GDM1 (cell line): ENCODE data around the gene RNF144A.
"Not testable (repeated sequence)": the region's sequence is repeated elsewhere in the genome, so short reads cannot be mapped to it uniquely, and the experiment has no call there.

Source experiments
- DNase-seq: peaks from one replicate; lab custom pipeline; 2025; lab: John Stamatoyannopoulos, UW

Gene RNF144A

GRCh38 chr2:6929196-6929819 is 12.1 kb downstream of the RNF144A start:
- no peak for DNase-seq

- no peak for DNase-seq
Observed at GRCh38 chr2:6930923-6931647, 13.9 kb downstream of the RNF144A start.

- DNase-seq, result no peak
Observed at GRCh38 chr2:6931753-6932152, 14.5 kb downstream of the RNF144A start.

GRCh38 chr2:6932206-6932605 is 15.0 kb downstream of the RNF144A start:
- no peak for DNase-seq

- DNase-seq, result no peak
Observed at GRCh38 chr2:6932828-6933227, 15.6 kb downstream of the RNF144A start.

- no peak for DNase-seq
Observed at GRCh38 chr2:6933911-6934310, 16.7 kb downstream of the RNF144A start.

- DNase-seq, result no peak
Observed at GRCh38 chr2:6934345-6934744, 17.1 kb downstream of the RNF144A start.

- DNase-seq, result no peak
Observed at GRCh38 chr2:6934758-6935651, 17.8 kb downstream of the RNF144A start.

- DNase-seq, result not testable (repeated sequence)
Observed at GRCh38 chr2:6935652-6936020, 18.4 kb downstream of the RNF144A start.

- DNase-seq, result no peak
Observed at GRCh38 chr2:6937157-6937556, 19.9 kb downstream of the RNF144A start.

- DNase-seq, result no peak
Observed at GRCh38 chr2:6937582-6937981, 20.4 kb downstream of the RNF144A start.

GRCh38 chr2:6939071-6939470 is 21.9 kb downstream of the RNF144A start:
- no peak for DNase-seq

- DNase-seq, result no peak
Observed at GRCh38 chr2:6940820-6941219, 23.6 kb downstream of the RNF144A start.

- no peak for DNase-seq
Observed at GRCh38 chr2:6941299-6942046, 24.3 kb downstream of the RNF144A start.

- no peak for DNase-seq
Observed at GRCh38 chr2:6942848-6943247, 25.6 kb downstream of the RNF144A start.

- DNase-seq, result no peak
Observed at GRCh38 chr2:6943523-6943922, 26.3 kb downstream of the RNF144A start.

GRCh38 chr2:6943971-6944370 is 26.8 kb downstream of the RNF144A start:
- DNase-seq, result no peak

GRCh38 chr2:6944555-6944954 is 27.3 kb downstream of the RNF144A start:
- no peak for DNase-seq

- no peak for DNase-seq
Observed at GRCh38 chr2:6945087-6945813, 28.0 kb downstream of the RNF144A start.

GRCh38 chr2:6945821-6946220 is 28.6 kb downstream of the RNF144A start:
- no peak for DNase-seq

GRCh38 chr2:6946722-6947121 is 29.5 kb downstream of the RNF144A start:
- no peak for DNase-seq
